ENCODE measurements around the gene MGAT2.
"Not testable (repeated sequence)": the region's sequence is repeated elsewhere in the genome, so short reads cannot be mapped to it uniquely, and the experiment has no call there.

The MGAT2 gene

GRCh38 chr14:49612671-49613070 lies 7.9 kb upstream of the MGAT2 start:
- no peak for DNase-seq (ENCODE audit: low spot score)

- DNase-seq (ENCODE audit: low spot score) = no peak
These were observed 6.4 kb upstream of the MGAT2 start for GRCh38 chr14:49614196-49614595.

- DNase-seq (ENCODE audit: low spot score) = no peak
These were observed 4.8 kb upstream of the MGAT2 start for GRCh38 chr14:49615776-49616175.

GRCh38 chr14:49617852-49618519 lies 2.6 kb upstream of the MGAT2 start:
- DNase-seq (ENCODE audit: low spot score) = no peak

- DNase-seq (ENCODE audit: low spot score) = not testable (repeated sequence)
These were observed 1.3 kb upstream of the MGAT2 start for GRCh38 chr14:49619273-49619672.

- DNase-seq (ENCODE audit: low spot score) = no peak
These were observed 869 bp upstream of the MGAT2 start for GRCh38 chr14:49619730-49620129.

DNA sequence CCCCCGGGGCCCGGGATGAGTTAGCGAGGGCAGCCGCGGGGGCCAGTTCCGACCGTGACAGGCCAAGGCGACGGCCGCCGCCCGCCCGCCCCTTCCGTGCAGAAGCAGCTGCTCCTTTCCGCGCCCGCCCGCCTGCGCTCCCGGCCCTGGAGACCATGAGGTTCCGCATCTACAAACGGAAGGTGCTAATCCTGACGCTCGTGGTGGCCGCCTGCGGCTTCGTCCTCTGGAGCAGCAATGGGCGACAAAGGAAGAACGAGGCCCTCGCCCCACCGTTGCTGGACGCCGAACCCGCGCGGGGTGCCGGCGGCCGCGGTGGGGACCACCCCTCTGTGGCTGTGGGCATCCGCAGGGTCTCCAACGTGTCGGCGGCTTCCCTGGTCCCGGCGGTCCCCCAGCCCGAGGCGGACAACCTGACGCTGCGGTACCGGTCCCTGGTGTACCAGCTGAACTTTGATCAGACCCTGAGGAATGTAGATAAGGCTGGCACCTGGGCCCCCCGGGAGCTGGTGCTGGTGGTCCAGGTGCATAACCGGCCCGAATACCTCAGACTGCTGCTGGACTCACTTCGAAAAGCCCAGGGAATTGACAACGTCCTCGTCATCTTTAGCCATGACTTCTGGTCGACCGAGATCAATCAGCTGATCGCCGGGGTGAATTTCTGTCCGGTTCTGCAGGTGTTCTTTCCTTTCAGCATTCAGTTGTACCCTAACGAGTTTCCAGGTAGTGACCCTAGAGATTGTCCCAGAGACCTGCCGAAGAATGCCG lies 699 bp downstream of the MGAT2 start:
- no peak for DNase-seq (ENCODE audit: low spot score)

DNA sequence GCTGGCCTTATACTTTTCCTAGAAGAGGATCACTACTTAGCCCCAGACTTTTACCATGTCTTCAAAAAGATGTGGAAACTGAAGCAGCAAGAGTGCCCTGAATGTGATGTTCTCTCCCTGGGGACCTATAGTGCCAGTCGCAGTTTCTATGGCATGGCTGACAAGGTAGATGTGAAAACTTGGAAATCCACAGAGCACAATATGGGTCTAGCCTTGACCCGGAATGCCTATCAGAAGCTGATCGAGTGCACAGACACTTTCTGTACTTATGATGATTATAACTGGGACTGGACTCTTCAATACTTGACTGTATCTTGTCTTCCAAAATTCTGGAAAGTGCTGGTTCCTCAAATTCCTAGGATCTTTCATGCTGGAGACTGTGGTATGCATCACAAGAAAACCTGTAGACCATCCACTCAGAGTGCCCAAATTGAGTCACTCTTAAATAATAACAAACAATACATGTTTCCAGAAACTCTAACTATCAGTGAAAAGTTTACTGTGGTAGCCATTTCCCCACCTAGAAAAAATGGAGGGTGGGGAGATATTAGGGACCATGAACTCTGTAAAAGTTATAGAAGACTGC lies 1.5 kb downstream of the MGAT2 start:
- no peak for DNase-seq (ENCODE audit: low spot score)

- no peak for DNase-seq (ENCODE audit: low spot score)
These were observed 2.8 kb downstream of the MGAT2 start for GRCh38 chr14:49623387-49623786.

- DNase-seq (ENCODE audit: low spot score) = no peak
These were observed 3.6 kb downstream of the MGAT2 start for GRCh38 chr14:49623941-49624839.

GRCh38 chr14:49633640-49634546 lies 13.3 kb downstream of the MGAT2 start:
- peak; percentile 77 for DNase-seq (ENCODE audit: low spot score)

DNA sequence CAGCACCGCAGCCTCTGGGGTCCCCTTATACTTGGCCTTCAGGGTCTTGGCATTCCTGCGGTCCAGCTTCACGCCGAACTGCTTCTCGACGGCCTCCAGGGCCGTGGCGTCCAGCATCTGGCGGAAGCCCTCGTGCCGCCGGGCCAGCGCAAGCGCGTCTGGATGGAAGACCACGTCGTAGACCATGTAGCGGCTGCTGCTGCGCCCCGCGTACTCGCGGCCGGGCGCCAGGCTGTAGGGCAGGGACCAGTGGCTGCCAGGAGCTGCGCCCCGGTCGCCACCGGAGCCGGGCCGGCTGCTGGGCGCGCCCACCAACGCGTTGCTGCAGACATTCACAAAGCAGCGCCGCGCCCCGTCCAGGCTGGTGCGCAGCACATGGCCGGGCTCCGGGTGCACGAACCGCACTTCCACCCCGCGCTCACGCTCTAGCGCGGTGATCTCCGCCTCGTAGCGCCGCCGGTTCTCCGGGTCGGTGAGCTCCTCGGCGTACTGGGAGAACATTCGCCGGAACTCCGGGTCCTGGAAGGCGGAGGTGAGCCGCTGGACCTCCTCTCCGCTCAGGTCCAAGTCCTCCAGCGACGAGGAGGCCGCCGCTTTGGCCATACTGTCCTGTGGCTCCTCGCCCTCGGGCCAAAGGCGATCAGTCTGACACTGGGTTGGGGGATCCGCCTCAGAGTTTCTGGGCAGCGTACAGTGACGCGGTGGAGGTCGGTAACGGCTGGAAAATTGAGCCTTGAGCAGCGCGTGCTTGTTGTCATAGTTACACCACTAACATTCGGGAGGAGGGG lies 14.1 kb downstream of the MGAT2 start, which contains the start of gene DNAAF2:
Gene DNAAF2, minus strand, starts transcription at position 698 of the 788 bp plus-strand sequence. Its CDS starts 95 bp downstream, at position 603.
- no peak for DNase-seq (ENCODE audit: low spot score)

- DNase-seq (ENCODE audit: low spot score) = no peak
These were observed 16.3 kb downstream of the MGAT2 start for GRCh38 chr14:49636866-49637265.

DNA sequence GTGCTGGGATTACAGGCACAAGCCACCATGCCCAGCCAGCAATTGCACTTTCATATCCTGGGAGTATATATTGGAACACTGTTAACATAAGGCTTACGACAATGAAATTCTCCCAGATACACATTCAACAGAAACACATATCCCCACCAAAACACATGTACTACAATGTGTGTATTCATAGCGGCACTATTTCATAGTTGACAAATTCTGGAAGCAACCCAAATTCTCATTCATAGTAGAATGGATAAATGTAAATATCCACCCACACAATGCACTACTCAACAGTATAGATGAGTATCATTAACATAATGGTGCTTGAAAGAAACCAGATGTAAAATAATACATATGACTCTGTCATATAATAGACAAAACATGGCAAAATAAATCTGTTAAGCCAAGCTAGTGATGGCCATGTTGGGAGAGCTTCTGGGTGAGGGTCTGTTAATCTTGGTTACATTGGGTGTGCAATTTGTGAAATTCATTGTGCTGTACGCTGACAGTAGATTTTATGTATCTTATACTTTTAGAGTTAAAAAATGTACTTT lies 17.0 kb downstream of the MGAT2 start:
- peak; percentile 65 for DNase-seq (ENCODE audit: low spot score)

DNA sequence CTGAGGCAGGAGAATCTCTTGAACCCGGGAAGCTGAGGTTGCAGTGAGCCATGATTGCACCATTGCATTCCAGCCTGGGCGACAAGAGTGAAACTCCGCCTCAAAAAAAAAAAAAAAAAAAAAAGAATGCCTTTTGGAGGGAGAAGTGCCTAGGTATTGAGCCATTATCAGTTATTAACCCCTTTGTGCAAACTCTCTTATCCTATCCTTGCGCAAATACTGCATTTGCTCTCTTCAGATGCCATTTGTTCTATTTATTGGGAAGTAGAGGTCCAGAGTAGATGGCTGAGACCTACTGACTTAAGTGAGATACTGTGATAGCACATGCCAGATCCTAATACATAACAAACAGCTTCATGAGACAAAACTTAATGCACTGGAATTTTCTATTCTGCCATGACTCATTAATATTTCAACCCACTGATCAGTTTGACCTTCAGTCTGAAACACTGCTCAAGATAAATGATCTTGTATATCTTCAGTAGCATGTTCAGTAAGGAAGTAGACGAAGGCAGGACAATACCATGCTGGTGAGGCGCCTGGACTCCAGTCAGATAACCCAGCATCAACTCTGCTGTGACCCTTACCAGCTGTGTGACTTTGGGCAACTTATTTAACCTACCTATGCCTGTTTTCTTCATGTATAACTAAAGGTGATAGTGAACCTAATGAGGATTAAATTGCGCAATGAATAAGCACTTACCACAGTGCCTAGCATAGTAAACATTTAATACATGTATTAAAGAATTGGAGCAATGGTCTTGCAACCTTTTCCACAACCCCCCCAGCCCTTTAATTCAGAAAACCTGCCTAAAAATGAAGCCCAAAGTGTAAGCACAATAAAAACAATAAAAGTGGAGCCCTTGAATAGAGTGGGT lies 20.2 kb downstream of the MGAT2 start:
- no peak for DNase-seq (ENCODE audit: low spot score)

- no peak for DNase-seq (ENCODE audit: low spot score)
These were observed 21.1 kb downstream of the MGAT2 start for GRCh38 chr14:49641697-49642129.

DNA sequence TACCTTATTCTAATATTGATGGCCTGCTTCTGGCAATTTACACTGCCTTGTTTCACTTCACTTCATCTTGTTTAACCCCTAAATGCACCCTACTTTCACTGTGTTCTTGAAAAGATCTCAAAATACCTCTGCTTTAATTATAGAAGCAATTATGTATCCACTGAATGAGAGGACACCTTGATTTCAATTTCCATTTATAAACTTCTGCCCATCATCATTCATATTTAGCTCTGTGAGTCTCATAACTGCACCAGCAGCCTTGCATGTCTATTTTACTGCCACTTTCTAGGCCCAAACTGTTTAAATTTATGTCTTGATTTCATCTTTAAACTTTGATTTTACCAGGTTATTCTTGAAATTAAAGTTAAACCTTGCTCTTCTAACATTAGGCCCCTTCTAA lies 21.6 kb downstream of the MGAT2 start:
- DNase-seq (ENCODE audit: low spot score) = no peak

DNA sequence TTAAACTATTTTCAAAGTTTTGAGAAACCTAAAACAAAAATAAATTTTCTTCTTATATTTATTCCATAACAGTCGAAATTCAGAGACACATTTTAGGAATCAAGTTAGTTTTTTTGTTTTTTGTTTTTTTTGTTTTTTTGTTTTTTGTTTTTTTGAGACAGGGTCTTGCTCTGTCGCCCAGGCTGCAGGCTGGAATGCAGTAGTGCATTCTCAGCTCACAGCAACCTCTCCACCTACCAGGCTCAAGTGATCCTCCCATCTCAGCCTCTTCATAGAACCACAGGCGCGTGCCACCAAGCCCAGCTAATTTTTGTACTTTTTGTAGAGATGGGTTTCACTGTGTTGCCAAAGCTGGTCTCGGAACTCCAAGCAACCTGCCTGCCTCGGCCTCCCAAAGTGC lies 32.9 kb downstream of the MGAT2 start:
- DNase-seq (ENCODE audit: low spot score) = no peak

GRCh38 chr14:49654511-49654910 lies 33.9 kb downstream of the MGAT2 start:
- DNase-seq (ENCODE audit: low spot score) = no peak
